ENCODE measurements around the gene LKAAEAR1.

DNA sequence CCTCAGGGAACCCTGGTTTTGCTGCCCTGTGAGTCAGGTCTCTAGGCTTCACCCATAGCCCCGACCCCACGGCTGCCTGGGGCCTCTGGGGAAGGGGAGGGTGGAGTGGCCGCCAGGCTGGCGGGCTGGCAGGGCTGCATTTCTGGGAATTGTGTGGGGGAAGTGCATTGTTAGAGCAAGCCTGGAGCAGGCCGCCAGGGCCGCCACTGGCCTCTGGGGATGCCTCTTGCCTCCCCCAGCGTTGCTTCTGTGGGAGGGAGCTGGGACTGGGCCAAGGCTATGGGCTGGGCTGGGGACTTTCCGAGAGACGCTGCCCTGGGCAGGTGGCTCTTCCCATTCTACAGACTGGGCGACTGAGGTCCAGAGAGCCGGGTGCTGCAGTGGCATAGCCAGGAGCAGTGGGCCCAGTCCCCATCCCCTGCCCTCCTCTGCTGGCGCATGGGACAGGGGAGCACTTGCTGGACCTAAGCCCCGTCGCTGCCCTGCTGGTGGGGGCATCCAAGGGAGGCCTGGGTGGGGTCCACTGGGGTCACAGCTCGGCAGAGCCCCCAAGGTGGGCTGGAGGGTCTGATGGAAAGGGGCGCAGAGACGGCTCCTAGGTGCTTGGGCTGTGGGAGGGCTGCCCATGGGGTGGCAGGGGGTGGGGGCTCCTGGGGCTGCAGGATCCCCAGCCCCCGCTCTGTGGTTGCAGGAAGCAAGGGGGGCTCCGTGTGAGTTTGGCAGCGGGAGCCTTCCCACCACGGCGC, 28.1 kb downstream of the LKAAEAR1 start:
- TF ChIP-seq GATA2 (IDR thresholded peaks at IDR 0.05; ENCODE audit: low read depth, low read length), result no peak
- TF ChIP-seq GATA3 (IDR thresholded peaks at IDR 0.05; ENCODE audit: low read depth, low read length), result no peak
